Testis (tissue), 3 donors: ENCODE data around the gene FBXL20. TPM values are rescaled to one million over a fixed set of nuclear protein-coding genes. Genes with fewer than 3 reads are reported as not detected.
"Not testable (repeated sequence)": the region's sequence is repeated elsewhere in the genome, so short reads cannot be mapped to it uniquely, and the experiment has no call there.

Source experiments
- DNase-seq: peaks from one replicate; pipeline ENCODE4 v3.0.0-alpha.2; 2019
- H3K27ac ChIP-seq, 2 donors: fragments of 200-600 bp; sonication (generic); one replicate each; pipeline ENCODE4 v1.5.1; 2019
- H3K27me3 ChIP-seq: fragments of 200-600 bp; sonication (generic); one replicate; pipeline ENCODE4 v1.5.1; 2019
- H3K36me3 ChIP-seq: fragments of 200-600 bp; sonication (generic); one replicate; pipeline ENCODE4 v1.5.1; 2017; ENCODE audit warnings: low read depth; ENCODE audit errors: missing control alignments
- H3K4me1 ChIP-seq: fragments of 200-600 bp; sonication (generic); one replicate; pipeline ENCODE4 v1.5.1; 2019
- H3K4me3 ChIP-seq, 2 donors: fragments of 200-600 bp; sonication (generic); one replicate each; pipeline ENCODE4 v1.5.1; 2017 to 2019
- H3K9me3 ChIP-seq: fragments of 200-600 bp; sonication (generic); one replicate; pipeline ENCODE4 v1.5.1; 2017
- CTCF ChIP-seq, 3 experiments: fragments of 450-650 bp in 2 of 3; fragments of 200-600 bp in 1 of 3; sonication (generic) in 1 of 3; IDR thresholded peaks; one replicate each; pipeline ENCODE4 v1.5.1; 2016 to 2019; ENCODE audit warnings: antibody characterized with exemption in 3 of 3, mild to moderate bottlenecking in 2 of 3, moderate library complexity in 1 of 3
- POLR2A ChIP-seq: fragments of 450-650 bp; IDR thresholded peaks from one replicate; pipeline ENCODE4 v1.6.1; 2017; ENCODE audit warnings: antibody characterized with exemption, mild to moderate bottlenecking, moderate library complexity
- WGBS, 2 donors: methylation state at CpG; one replicate each; pipeline ENCODE4 v1.1.5; 2018; 5-methylcytosine and 5-hydroxymethylcytosine counted together
- intact Hi-C: fragments of 100-400 bp; cut with DNase I; formaldehyde crosslinking; loops from one replicate; pipeline ENCODE4 v1.15.1; 2023; ENCODE audit warnings: low total_unique reads
- polyA plus RNA-seq: library from polyadenylated mRNA; stranded (reverse); fragments of 350-450 nt; fragmentation: Illumina TruSeq; extraction: RNeasy Lipid Tissue Mini Kit (QIAGEN cat#74804); gene quantifications from one replicate; pipeline ENCODE4 v1.2.3, GENCODE V29; 2014; ENCODE audit warnings: low read depth, low replicate concordance; ENCODE audit not compliant: insufficient read depth
- total RNA-seq, 2 donors: library from RNA; depleted of rRNA; stranded (reverse); fragments of >200 nt; gene quantifications; one replicate each; pipeline ENCODE4 v1.2.3, GENCODE V29; 2016

The FBXL20 gene
- total and polyA plus RNA-seq, 3 donors from 2014 or later, result 29.7 to 67.5 (median 62.5) TPM

GRCh38 chr17:39305978-39306377 is 95.4 kb downstream of the FBXL20 start:
- intact Hi-C loops, result no loop called here
- Histone ChIP-seq H3K9me3 (no peaks in the 10 kb centered on the region), H3K4me1 (no peaks in the 10 kb centered on the region), H3K27me3 (no peaks in the 10 kb centered on the region), H3K27ac (peak overlapping the region; percentile 36 to 55), H3K36me3 (no peaks in the 10 kb centered on the region), H3K4me3 (no peak overlapping the region)
- peak; percentile 28 for DNase-seq
- no peak for TF ChIP-seq CTCF (IDR thresholded peaks at IDR 0.05)
- TF ChIP-seq POLR2A, result no peak
- 64 to 74% methylated on average over 7 of the region's 7 CpGs for WGBS, 2 donors

DNA sequence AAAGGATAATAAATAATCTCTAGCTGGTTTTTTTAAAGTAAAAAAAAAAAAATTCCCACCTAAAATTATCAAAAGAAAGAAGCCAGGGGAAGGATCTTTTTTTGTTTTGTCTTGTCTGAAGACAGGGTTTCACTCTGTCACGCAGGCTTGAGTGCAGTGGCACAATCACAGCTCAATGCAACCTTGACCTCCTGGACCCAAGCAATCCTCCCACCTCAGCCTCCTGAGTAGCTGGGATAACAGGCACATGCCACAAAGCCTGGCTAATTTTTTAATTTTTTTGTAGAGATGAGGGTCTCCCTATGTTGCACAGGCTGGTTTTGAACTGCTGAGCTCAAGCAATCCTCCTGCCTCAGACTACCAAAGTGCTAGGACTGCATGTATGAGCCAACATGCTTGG is 97.2 kb downstream of the FBXL20 start:
- H3K4me1 ChIP-seq, result no peaks in the 10 kb centered on the region
- TF ChIP-seq CTCF (IDR thresholded peaks at IDR 0.05) (no peak), POLR2A (no peak)
- intact Hi-C loops, result no loop called here
- 64 to 88% methylated on average over 1 of the region's 1 CpG for WGBS, 2 donors
- H3K36me3 ChIP-seq, result no peaks in the 10 kb centered on the region
- no peaks in the 10 kb centered on the region for H3K9me3 ChIP-seq
- H3K4me3 ChIP-seq, result no peak overlapping the region
- peak; percentile 76 for DNase-seq
- peak overlapping the region; percentile 36 to 55 for H3K27ac ChIP-seq
- H3K27me3 ChIP-seq, result no peaks in the 10 kb centered on the region

DNA sequence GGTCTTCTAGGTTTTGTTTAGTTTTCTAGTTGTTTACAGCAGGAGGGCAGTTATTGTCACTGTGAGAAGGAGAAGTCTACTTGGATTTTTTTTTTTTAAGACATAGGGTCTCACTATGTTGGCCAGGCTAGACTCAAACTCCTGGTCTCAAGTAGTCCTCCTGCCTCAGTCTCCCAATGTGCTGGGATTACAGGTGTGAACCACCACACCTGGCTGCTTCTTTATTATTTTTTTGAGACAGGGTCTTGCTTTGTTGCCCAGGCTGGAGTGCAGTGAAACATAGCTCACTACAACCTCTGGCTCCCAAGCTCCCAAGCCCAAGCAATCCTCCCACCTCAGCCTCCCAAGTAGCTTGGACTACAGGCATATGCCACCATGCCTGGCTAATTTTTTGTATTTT is 107.4 kb downstream of the FBXL20 start:
- no peak overlapping the region for H3K27ac ChIP-seq

GRCh38 chr17:39292546-39292945 is 108.9 kb downstream of the FBXL20 start:
- H3K36me3 ChIP-seq, DNase-seq, H3K4me3 ChIP-seq, H3K27me3 ChIP-seq, H3K9me3 ChIP-seq, intact Hi-C loops, H3K27ac ChIP-seq, H3K4me1 ChIP-seq: not testable (repeated sequence)
- 93 to 98% methylated on average over 8 of the region's 8 CpGs for WGBS, 2 donors

More for the DNA sequence above, 107.4 kb downstream of the FBXL20 start:
- TF ChIP-seq POLR2A, result no peak
- no peaks in the 10 kb centered on the region for H3K9me3 ChIP-seq
- intact Hi-C loops, result no loop called here
- no peaks in the 10 kb centered on the region for H3K4me1 ChIP-seq
- no peak overlapping the region for H3K4me3 ChIP-seq
- no peaks in the 10 kb centered on the region for H3K36me3 ChIP-seq
- no peaks in the 10 kb centered on the region for H3K27me3 ChIP-seq
- no peak for DNase-seq

GRCh38 chr17:39286513-39286912 is 114.9 kb downstream of the FBXL20 start:
- H3K9me3 ChIP-seq, intact Hi-C loops, H3K27ac ChIP-seq, H3K36me3 ChIP-seq, H3K4me3 ChIP-seq, H3K27me3 ChIP-seq, H3K4me1 ChIP-seq, DNase-seq: not testable (repeated sequence)
- WGBS, 2 donors, result 95 to 99% methylated on average over 3 of the region's 3 CpGs

DNA sequence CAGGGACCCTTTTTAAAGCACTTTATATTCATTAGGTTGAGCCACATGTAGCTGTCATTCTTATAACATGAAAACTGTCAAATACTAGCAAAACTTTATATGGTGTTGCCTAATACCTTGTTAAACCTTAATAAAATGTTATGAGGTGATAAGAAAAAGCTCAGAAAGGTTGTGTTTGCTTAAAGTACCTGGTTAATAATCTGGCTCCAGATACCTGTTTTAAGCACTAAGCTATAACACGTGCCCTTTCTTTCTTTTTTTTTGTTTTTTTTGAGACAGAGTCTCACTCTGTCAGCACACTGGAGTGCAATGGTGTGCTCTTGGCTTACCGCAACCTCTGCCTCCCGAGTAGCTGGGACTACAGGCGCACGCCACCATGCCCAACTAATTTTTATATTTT is 116.7 kb downstream of the FBXL20 start:
- intact Hi-C loops, result no loop called here
- no peaks in the 10 kb centered on the region for H3K9me3 ChIP-seq
- H3K27ac ChIP-seq, result no peak overlapping the region
- H3K4me1 ChIP-seq, result no peaks in the 10 kb centered on the region
- no peak for DNase-seq
- H3K4me3 ChIP-seq, result no peak overlapping the region
- TF ChIP-seq CTCF (IDR thresholded peaks at IDR 0.05) (no peak), POLR2A (no peak)
- 94 to 96% methylated on average over 5 of the region's 5 CpGs for WGBS, 2 donors
- no peaks in the 10 kb centered on the region for H3K36me3 ChIP-seq
- no peaks in the 10 kb centered on the region for H3K27me3 ChIP-seq
